ENCODE measurements around the gene PRMT1. TPM values are rescaled to one million over a fixed set of nuclear protein-coding genes. Genes with fewer than 3 reads are reported as not detected.

The PRMT1 gene
- total and polyA plus RNA-seq, 2 donors (not counting 1 experiment from before 2014, with no cell fraction given) = 184 to 298 TPM

DNA sequence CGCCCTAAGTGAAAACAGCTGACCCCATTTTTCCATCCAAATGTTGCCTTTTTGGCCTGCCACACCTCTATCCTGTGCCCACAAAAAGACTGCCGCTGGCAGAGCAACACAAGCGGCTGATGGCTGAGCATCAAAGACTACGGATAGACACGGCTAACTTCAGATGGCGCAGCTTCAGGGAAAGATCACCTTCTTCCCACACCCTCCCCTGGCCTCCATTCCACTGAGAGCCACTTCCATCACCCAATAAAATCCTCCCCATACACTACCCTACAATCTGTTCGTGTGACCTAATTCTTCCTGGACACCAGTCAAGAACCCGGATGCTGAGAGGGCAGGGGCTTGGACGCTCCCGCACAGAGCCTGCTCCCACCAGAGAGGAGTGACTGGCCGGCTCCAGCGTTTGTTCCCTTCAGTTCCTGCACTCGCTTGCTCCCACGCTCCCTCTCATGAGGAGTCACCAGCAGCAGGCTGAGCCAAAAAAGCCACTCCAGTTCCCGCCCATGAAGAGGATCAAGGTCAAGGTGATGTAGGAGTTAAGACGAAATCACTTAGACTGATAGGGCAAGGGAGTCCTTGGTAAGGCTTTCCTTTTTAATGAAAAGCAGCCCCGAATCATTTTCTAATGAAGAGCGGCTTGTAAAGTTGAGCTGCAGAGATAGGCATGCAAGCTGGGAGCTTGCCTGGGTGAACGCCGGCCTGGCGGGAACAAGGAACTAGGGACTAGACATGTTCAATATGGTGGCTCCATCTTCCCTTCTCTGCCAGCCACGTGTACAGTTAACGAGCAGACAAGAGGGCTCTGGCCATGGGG, 50.4 kb downstream of the PRMT1 start:
- no peaks in the 10 kb centered on the region for H3K9me3 ChIP-seq (ENCODE audit: control insufficient read depth, insufficient read depth, low read depth, low read length)
- DNase-seq (ENCODE audit: low read depth in 2 of 2) = peak; percentile 31 to 45
- peaks cover 7% of the 10 kb centered on the region for H3K4me1 ChIP-seq (ENCODE audit: control insufficient read depth, extremely low read depth, insufficient read depth, low read length)
- H3K36me3 ChIP-seq (ENCODE audit: control insufficient read depth, insufficient read depth, low read length) = no peaks in the 10 kb centered on the region
- no peaks in the 10 kb centered on the region for H3K79me2 ChIP-seq (ENCODE audit: control insufficient read depth, insufficient read depth, low read length)
- peak overlapping the region; percentile 91 for H2AFZ ChIP-seq (ENCODE audit: low read length)
- H3K4me3 ChIP-seq (replicated peaks in 1 of 4; ENCODE audit: control extremely low read depth in 1 of 4, insufficient read depth in 1 of 4, low read depth in 3 of 4, low read length in 4 of 4) = peak overlapping the region in 1 of 4 experiments; percentile 5
- peak overlapping the region; percentile 16 for H3K9ac ChIP-seq (ENCODE audit: insufficient read depth, low read length)
- H3K27ac ChIP-seq (ENCODE audit: insufficient read depth, low read length) = peak overlapping the region; percentile 20
- no peaks in the 10 kb centered on the region for H4K20me1 ChIP-seq (ENCODE audit: control insufficient read depth, extremely low read depth, insufficient read depth, low read length)
- TF ChIP-seq EZH2 (IDR thresholded peaks at IDR 0.05; ENCODE audit: low read length, missing control alignments) (no peak), CTCF (conservative IDR thresholded peaks at IDR 0.05 in 1 of 2, IDR thresholded peaks at IDR 0.05 in 1 of 2; ENCODE audit: low read depth in 1 of 2, low read length in 2 of 2) (no peak)
- peak overlapping the region; percentile 75 for H3K4me2 ChIP-seq (ENCODE audit: extremely low read depth, insufficient read depth, low read length)
- no peaks in the 10 kb centered on the region for H3K27me3 ChIP-seq (ENCODE audit: control insufficient read depth, insufficient read depth, low read length)

GRCh38 chr19:49730166-49730565, 53.1 kb downstream of the PRMT1 start:
- TF ChIP-seq CTCF (conservative IDR thresholded peaks at IDR 0.05 in 1 of 2, IDR thresholded peaks at IDR 0.05 in 1 of 2; ENCODE audit: low read depth in 1 of 2, low read length in 2 of 2) (no peak), EZH2 (IDR thresholded peaks at IDR 0.05; ENCODE audit: low read length, missing control alignments) (no peak)
- H3K4me3 ChIP-seq (replicated peaks in 1 of 4; ENCODE audit: control extremely low read depth in 1 of 4, insufficient read depth in 1 of 4, low read depth in 3 of 4, low read length in 4 of 4) = no peak overlapping the region
- H3K27ac ChIP-seq (ENCODE audit: insufficient read depth, low read length) = no peak overlapping the region

More at GRCh38 chr19:49730166-49730565, 53.1 kb downstream of the PRMT1 start:
- Histone ChIP-seq H4K20me1 (ENCODE audit: control insufficient read depth, extremely low read depth, insufficient read depth, low read length) (no peaks in the 10 kb centered on the region), H3K9me3 (ENCODE audit: control insufficient read depth, insufficient read depth, low read depth, low read length) (no peaks in the 10 kb centered on the region), H3K4me1 (ENCODE audit: control insufficient read depth, extremely low read depth, insufficient read depth, low read length) (peaks cover 7% of the 10 kb centered on the region), H3K79me2 (ENCODE audit: control insufficient read depth, insufficient read depth, low read length) (no peaks in the 10 kb centered on the region), H3K9ac (ENCODE audit: insufficient read depth, low read length) (no peak overlapping the region), H2AFZ (ENCODE audit: low read length) (no peak overlapping the region), H3K36me3 (ENCODE audit: control insufficient read depth, insufficient read depth, low read length) (no peaks in the 10 kb centered on the region), H3K4me2 (ENCODE audit: extremely low read depth, insufficient read depth, low read length) (no peak overlapping the region), H3K27me3 (ENCODE audit: control insufficient read depth, insufficient read depth, low read length) (no peaks in the 10 kb centered on the region)
- DNase-seq (ENCODE audit: low read depth in 2 of 2) = no peak

Other genes starting within 250 kb of the PRMT1 start
- 0.33 TPM in 1 of 2 replicates, not detected in the other for gene SLC17A7, start 235.7 kb upstream of the PRMT1 start, total RNA-seq
- 0.06 and 0.08 TPM in 2 replicates for gene SLC17A7, start 235.7 kb upstream of the PRMT1 start, polyA plus RNA-seq
- gene PIH1D1, start 225.5 kb upstream of the PRMT1 start, total RNA-seq = 94.5 and 110 TPM in 2 replicates
- 42.5 and 53.8 TPM in 2 replicates for gene PIH1D1, start 225.5 kb upstream of the PRMT1 start, polyA plus RNA-seq
- 13.9 and 24.9 TPM in 2 replicates for gene ALDH16A1, start 224.0 kb upstream of the PRMT1 start, total RNA-seq
- gene ALDH16A1, start 224.0 kb upstream of the PRMT1 start, polyA plus RNA-seq = 2.4 and 4.3 TPM in 2 replicates
- 3.3 and 4.5 TPM in 2 replicates for gene FLT3LG, start 203.1 kb upstream of the PRMT1 start, total RNA-seq
- 4.3 and 4.4 TPM in 2 replicates for gene FLT3LG, start 203.1 kb upstream of the PRMT1 start, polyA plus RNA-seq
- gene RPL13A, start 189.7 kb upstream of the PRMT1 start, total RNA-seq = 3,385 and 5,250 TPM in 2 replicates
- gene RPL13A, start 189.7 kb upstream of the PRMT1 start, polyA plus RNA-seq = 1,345 and 1,418 TPM in 2 replicates
- 2,501 and 4,026 TPM in 2 replicates for gene RPS11, start 180.8 kb upstream of the PRMT1 start, total RNA-seq
- gene RPS11, start 180.8 kb upstream of the PRMT1 start, polyA plus RNA-seq = 3,448 and 3,634 TPM in 2 replicates
- 59.0 and 90.1 TPM in 2 replicates for gene FCGRT, start 164.6 kb upstream of the PRMT1 start, total RNA-seq
- gene FCGRT, start 164.6 kb upstream of the PRMT1 start, polyA plus RNA-seq = 30.9 and 31.4 TPM in 2 replicates
- 87.8 and 162 TPM in 2 replicates for gene RCN3, start 149.3 kb upstream of the PRMT1 start, total RNA-seq
- 18.8 and 19.8 TPM in 2 replicates for gene RCN3, start 149.3 kb upstream of the PRMT1 start, polyA plus RNA-seq
- gene NOSIP, start 96.7 kb upstream of the PRMT1 start, total RNA-seq = 67.9 and 72.9 TPM in 2 replicates
- gene NOSIP, start 96.7 kb upstream of the PRMT1 start, polyA plus RNA-seq = 41.2 and 53.5 TPM in 2 replicates
- gene PRRG2, start 96.0 kb upstream of the PRMT1 start, total RNA-seq = 0.17 and 0.51 TPM in 2 replicates
- gene PRRG2, start 96.0 kb upstream of the PRMT1 start, polyA plus RNA-seq = 0.11 TPM in 1 of 2 replicates, not detected in the other
- gene PRR12, start 86.1 kb upstream of the PRMT1 start, total RNA-seq = 1.0 and 2.1 TPM in 2 replicates
- gene PRR12, start 86.1 kb upstream of the PRMT1 start, polyA plus RNA-seq = 0.40 and 0.69 TPM in 2 replicates
- 34.2 and 60.1 TPM in 2 replicates for gene RRAS, start 37.1 kb upstream of the PRMT1 start, total RNA-seq
- gene RRAS, start 37.1 kb upstream of the PRMT1 start, polyA plus RNA-seq = 92.6 and 129 TPM in 2 replicates
- gene SCAF1, start 35.1 kb upstream of the PRMT1 start, total RNA-seq = 7.4 and 11.9 TPM in 2 replicates
- gene SCAF1, start 35.1 kb upstream of the PRMT1 start, polyA plus RNA-seq = 8.7 and 15.5 TPM in 2 replicates
- 55.2 and 61.1 TPM in 2 replicates for gene IRF3, start 11.4 kb upstream of the PRMT1 start, total RNA-seq
- gene IRF3, start 11.4 kb upstream of the PRMT1 start, polyA plus RNA-seq = 22.0 TPM in 2 replicates
- 2.6 and 4.8 TPM in 2 replicates for gene BCL2L12, start 11.3 kb upstream of the PRMT1 start, total RNA-seq
- gene BCL2L12, start 11.3 kb upstream of the PRMT1 start, polyA plus RNA-seq = 5.0 and 9.8 TPM in 2 replicates
- gene ADM5, start 12.3 kb downstream of the PRMT1 start, total RNA-seq = 0.26 and 0.33 TPM in 2 replicates
- gene ADM5, start 12.3 kb downstream of the PRMT1 start, polyA plus RNA-seq = 0.06 and 0.15 TPM in 2 replicates
- 18.0 and 31.2 TPM in 2 replicates for gene CPT1C, start 13.8 kb downstream of the PRMT1 start, total RNA-seq
- gene CPT1C, start 13.8 kb downstream of the PRMT1 start, polyA plus RNA-seq = 20.0 and 24.0 TPM in 2 replicates
- 0.26 TPM in 1 of 2 replicates, not detected in the other for gene TSKS, start 86.0 kb downstream of the PRMT1 start, total RNA-seq
- 0.07 TPM in 1 of 2 replicates, not detected in the other for gene TSKS, start 86.0 kb downstream of the PRMT1 start, polyA plus RNA-seq
- gene AP2A1, start 89.7 kb downstream of the PRMT1 start, total RNA-seq = 53.4 and 95.0 TPM in 2 replicates
- 64.2 and 75.9 TPM in 2 replicates for gene AP2A1, start 89.7 kb downstream of the PRMT1 start, polyA plus RNA-seq
- 32.9 and 34.3 TPM in 2 replicates for gene FUZ, start 136.0 kb downstream of the PRMT1 start, total RNA-seq
- 8.4 and 11.4 TPM in 2 replicates for gene FUZ, start 136.0 kb downstream of the PRMT1 start, polyA plus RNA-seq
- 10.0 and 11.2 TPM in 2 replicates for gene MED25, start 141.0 kb downstream of the PRMT1 start, total RNA-seq
- 20.2 and 28.6 TPM in 2 replicates for gene MED25, start 141.0 kb downstream of the PRMT1 start, polyA plus RNA-seq
- gene PTOV1, start 173.9 kb downstream of the PRMT1 start, total RNA-seq = 35.2 and 56.0 TPM in 2 replicates
- 41.1 and 48.0 TPM in 2 replicates for gene PTOV1, start 173.9 kb downstream of the PRMT1 start, polyA plus RNA-seq
- 21.1 and 32.9 TPM in 2 replicates for gene PNKP, start 190.3 kb downstream of the PRMT1 start, total RNA-seq
- 11.0 and 17.0 TPM in 2 replicates for gene PNKP, start 190.3 kb downstream of the PRMT1 start, polyA plus RNA-seq
- 9.2 and 12.2 TPM in 2 replicates for gene AKT1S1, start 200.1 kb downstream of the PRMT1 start, total RNA-seq
- gene AKT1S1, start 200.1 kb downstream of the PRMT1 start, polyA plus RNA-seq = 37.4 and 51.3 TPM in 2 replicates
- 10.0 and 19.5 TPM in 2 replicates for gene TBC1D17, start 200.4 kb downstream of the PRMT1 start, total RNA-seq
- 32.5 and 34.2 TPM in 2 replicates for gene TBC1D17, start 200.4 kb downstream of the PRMT1 start, polyA plus RNA-seq
- 1.2 and 1.5 TPM in 2 replicates for gene IL4I1, start 219.6 kb downstream of the PRMT1 start, total RNA-seq
- gene IL4I1, start 219.6 kb downstream of the PRMT1 start, polyA plus RNA-seq = 0.09 and 0.21 TPM in 2 replicates

All from fibroblast of lung (primary cell).